Measurements from ENCODE around the gene CREB5.

- TF ChIP-seq SMAD3 (CRISPR knock-in tag; IDR thresholded peaks at IDR 0.05; ENCODE audit: borderline replicate concordance) (no peak), FOXK1 (CRISPR knock-in tag; IDR thresholded peaks at IDR 0.05) (no peak)
These were observed 21.4 kb downstream of the CREB5 start for GRCh38 chr7:28433699-28434219.
